Pancreas (tissue), 10 donors: ENCODE measurements around the gene EDC3. TPM values are rescaled to one million over a fixed set of nuclear protein-coding genes. Genes with fewer than 3 reads are reported as not detected.

Source experiments
- ATAC-seq, 4 donors: fragments of 200-7000 bp; cut with Tn5 transposase; one replicate each; pipeline versions ENCODE4 v1.8.0 to v1.9.1; 2020; ENCODE audit warnings: mild to moderate bottlenecking in 4 of 4, moderate library complexity in 4 of 4
- DNase-seq, 6 donors: peaks; one replicate each; pipeline ENCODE4 v3.0.0-alpha.2; 2020
- FAIRE-seq: peaks from 2 replicates; lab custom pipeline; 2012; peaks lifted over from hg19 to GRCh38; lab: Jason Lieb, UNC
- H3K27ac ChIP-seq, 4 donors: fragments of 200-600 bp; sonication (generic); 1 replicate in 3 of 4; 2 replicates in 1 of 4; pipeline versions ENCODE4 v1.5.0 to v1.8.0; 2020
- H3K27me3 ChIP-seq, 4 donors: fragments of 200-600 bp; one replicate each; pipeline ENCODE4 v1.8.0; 2021
- H3K36me3 ChIP-seq, 3 donors: fragments of 200-600 bp; sonication (generic) in 1 of 3; one replicate each; pipeline versions ENCODE4 v1.5.0 to v1.8.0; 2020 to 2021
- H3K4me1 ChIP-seq, 3 donors: fragments of 200-600 bp; one replicate each; pipeline ENCODE4 v1.8.0; 2021
- H3K4me3 ChIP-seq, 4 donors: fragments of 200-600 bp; sonication (generic) in 2 of 4; one replicate each; pipeline versions ENCODE4 v1.5.0 to v1.8.0; 2020 to 2021
- H3K9me3 ChIP-seq, 4 donors: fragments of 200-600 bp; one replicate each; pipeline ENCODE4 v1.8.0; 2021
- whole genome bisulfite sequencing, 2 donors: extraction: QIAGEN DNeasy Blood & Tissue Kit; methylation state at CpG; one replicate each; pipeline ENCODE4 v1.1.7; 2013; 5-methylcytosine and 5-hydroxymethylcytosine counted together
- intact Hi-C, 3 donors: fragments of 100-400 bp; cut with DNase I; formaldehyde crosslinking; loops; one replicate each; pipeline versions ENCODE4 v1.11.1 to v1.14.2; 2022
- polyA plus RNA-seq, 2 donors: library from polyadenylated mRNA; stranded (reverse); fragments of 200-250 nt; gene quantifications; one replicate each; pipeline ENCODE4 v1.2.3, GENCODE V29; 2013
- total RNA-seq, 6 donors: library from RNA; stranded (reverse); fragmentation: NEBNext Ultra II Directional in 4 of 6; extraction: Animal tissue kit (Norgen Biotek cat#: 25700) in 4 of 6; gene quantifications; one replicate each; pipeline versions ENCODE4 v1.2.1 to v1.2.4, GENCODE V29; 2021 to 2023
- TF ChIP-seq, protein P1 (sequence below), 4 donors: fragments of 200-600 bp; sonication (generic) in 3 of 4; IDR thresholded peaks; one replicate each; pipeline versions ENCODE4 v1.5.0 to v1.8.0; 2021; ENCODE audit warnings: antibody characterized with exemption in 4 of 4
- donor health status: healthy with polysubstance abuse.
- donor health status: DM: no; HTN: no; CAD: no; lungs with moderate emphysema.
- donor health status: DM: no; HTN: no; CAD: no.
- donor health status: control.
- donor health status: control.
- donor health status: Bipolar disorder and iron deficiency.
- donor health status: DM: yes; HTN: yes; CAD: no.
- donor health status: DM: no; HTN: no; CAD: no.
- donor health status: DM: no; HTN: no; CAD: no.
- donor health status: DM: yes; HTN: yes; CAD: no.

Gene EDC3
- total and polyA plus RNA-seq, 8 donors: 7.6 to 19.5 (median 11.5) TPM

DNA sequence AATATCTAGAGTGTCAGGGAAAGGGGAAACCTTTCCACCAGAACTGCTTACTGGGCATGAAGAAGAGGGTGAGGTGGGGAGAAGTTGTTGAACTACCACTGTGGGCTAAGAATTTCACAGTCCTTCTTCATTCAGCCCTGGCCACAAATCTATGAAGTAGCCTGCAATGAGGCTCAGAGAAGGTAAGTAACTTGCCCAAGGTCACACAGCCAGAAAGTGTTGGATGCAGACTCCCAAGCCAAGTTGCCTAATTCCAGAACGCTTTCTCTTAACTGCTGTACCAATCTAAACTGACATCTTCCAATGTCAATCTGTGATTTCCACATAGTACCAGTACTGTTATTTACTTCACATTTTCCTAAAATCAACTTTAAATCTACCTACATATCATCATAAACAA lies 27.4 kb upstream of the EDC3 start:
- Histone ChIP-seq H3K4me3 (no peak overlapping the region), H3K36me3 (no peaks in the 10 kb centered on the region), H3K9me3 (no peaks in the 10 kb centered on the region), H3K4me1 (peaks cover 0 to 5% (median 0%) of the 10 kb centered on the region in 3 donors), H3K27ac (no peak overlapping the region), H3K27me3 (no peaks in the 10 kb centered on the region)
- DNase-seq: no peak
- WGBS, 2 donors: 29 to 33% methylated on average over 1 of the region's 1 CpG
- TF ChIP-seq, protein P1, sequence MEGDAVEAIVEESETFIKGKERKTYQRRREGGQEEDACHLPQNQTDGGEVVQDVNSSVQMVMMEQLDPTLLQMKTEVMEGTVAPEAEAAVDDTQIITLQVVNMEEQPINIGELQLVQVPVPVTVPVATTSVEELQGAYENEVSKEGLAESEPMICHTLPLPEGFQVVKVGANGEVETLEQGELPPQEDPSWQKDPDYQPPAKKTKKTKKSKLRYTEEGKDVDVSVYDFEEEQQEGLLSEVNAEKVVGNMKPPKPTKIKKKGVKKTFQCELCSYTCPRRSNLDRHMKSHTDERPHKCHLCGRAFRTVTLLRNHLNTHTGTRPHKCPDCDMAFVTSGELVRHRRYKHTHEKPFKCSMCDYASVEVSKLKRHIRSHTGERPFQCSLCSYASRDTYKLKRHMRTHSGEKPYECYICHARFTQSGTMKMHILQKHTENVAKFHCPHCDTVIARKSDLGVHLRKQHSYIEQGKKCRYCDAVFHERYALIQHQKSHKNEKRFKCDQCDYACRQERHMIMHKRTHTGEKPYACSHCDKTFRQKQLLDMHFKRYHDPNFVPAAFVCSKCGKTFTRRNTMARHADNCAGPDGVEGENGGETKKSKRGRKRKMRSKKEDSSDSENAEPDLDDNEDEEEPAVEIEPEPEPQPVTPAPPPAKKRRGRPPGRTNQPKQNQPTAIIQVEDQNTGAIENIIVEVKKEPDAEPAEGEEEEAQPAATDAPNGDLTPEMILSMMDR (IDR thresholded peaks at IDR 0.05): no peak
- intact Hi-C loops: no loop called here
- ATAC-seq: no peak
- FAIRE-seq: no peak

DNA sequence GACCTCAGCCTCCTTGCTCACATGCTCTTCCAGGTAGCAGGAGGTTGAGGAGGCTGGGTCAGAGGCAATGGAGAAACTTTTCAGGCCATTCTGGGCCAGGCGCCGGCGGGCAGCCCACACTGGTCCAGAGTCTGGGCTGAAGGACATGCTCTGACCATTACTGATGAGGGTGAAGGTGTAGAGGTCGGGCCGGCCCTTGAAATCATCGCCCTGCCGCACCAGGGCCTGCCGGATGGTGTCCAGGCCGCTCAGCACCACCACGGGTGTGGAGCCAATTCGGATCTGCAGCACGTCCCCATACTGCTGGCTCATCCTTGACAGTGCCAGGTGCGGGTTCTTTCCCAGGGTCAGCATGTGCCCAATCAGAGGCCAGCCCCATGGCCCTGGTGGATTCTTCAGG lies 26.8 kb upstream of the EDC3 start:
- Histone ChIP-seq H3K4me1 (peaks cover 0 to 5% (median 0%) of the 10 kb centered on the region in 3 donors), H3K9me3 (no peaks in the 10 kb centered on the region), H3K36me3 (no peaks in the 10 kb centered on the region), H3K27me3 (no peaks in the 10 kb centered on the region), H3K4me3 (no peak overlapping the region), H3K27ac (no peak overlapping the region)
- 75 to 83% methylated on average over 13 of the region's 13 CpGs for WGBS, 2 donors
- intact Hi-C loops: no loop called here
- no peak for FAIRE-seq
- no peak for ATAC-seq
- TF ChIP-seq, protein P1 (IDR thresholded peaks at IDR 0.05): no peak
- DNase-seq: no peak

DNA sequence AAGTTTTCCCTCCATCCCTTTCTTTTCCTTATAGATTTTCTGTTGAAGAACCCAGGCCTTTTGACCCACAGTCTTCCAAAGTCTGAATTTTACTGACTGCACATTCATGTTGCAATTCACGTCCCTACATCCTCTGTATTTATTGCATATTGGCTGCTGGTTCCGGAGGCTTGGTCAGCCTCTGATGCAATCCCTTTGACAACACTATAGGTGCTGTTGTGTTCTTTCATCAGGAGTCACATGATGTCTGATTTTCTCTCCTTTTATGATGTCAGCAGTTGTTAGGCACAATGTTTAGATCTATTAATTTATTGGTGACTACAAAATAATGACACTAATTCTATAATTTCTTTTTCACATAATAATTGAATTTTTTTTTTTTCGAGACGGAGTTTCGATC lies 20.8 kb upstream of the EDC3 start:
- Histone ChIP-seq H3K4me3 (no peak overlapping the region), H3K9me3 (no peaks in the 10 kb centered on the region), H3K36me3 (no peaks in the 10 kb centered on the region), H3K27ac (no peak overlapping the region), H3K27me3 (no peaks in the 10 kb centered on the region), H3K4me1 (no peaks in the 10 kb centered on the region)
- FAIRE-seq (no peak), DNase-seq (no peak), ATAC-seq (no peak)
- 66 to 74% methylated on average over 5 of the region's 5 CpGs for WGBS, 2 donors
- TF ChIP-seq, protein P1 (IDR thresholded peaks at IDR 0.05): no peak
- intact Hi-C loops: no loop called here

- DNase-seq (no peak), FAIRE-seq (no peak), ATAC-seq (no peak)
- Histone ChIP-seq H3K27ac (no peak overlapping the region), H3K36me3 (no peaks in the 10 kb centered on the region), H3K4me1 (no peaks in the 10 kb centered on the region), H3K9me3 (no peaks in the 10 kb centered on the region), H3K4me3 (no peak overlapping the region), H3K27me3 (no peaks in the 10 kb centered on the region)
- intact Hi-C loops: no loop called here
- TF ChIP-seq, protein P1 (IDR thresholded peaks at IDR 0.05): no peak
- 57 to 64% methylated on average over 3 of the region's 3 CpGs for WGBS, 2 donors
These were observed 16.5 kb upstream of the EDC3 start for GRCh38 chr15:74712311-74712710.

- no peak for DNase-seq
- no peaks in the 10 kb centered on the region for H3K27me3 ChIP-seq
- TF ChIP-seq, protein P1 (IDR thresholded peaks at IDR 0.05): no peak
- H3K9me3 ChIP-seq: no peaks in the 10 kb centered on the region
- H3K36me3 ChIP-seq: no peaks in the 10 kb centered on the region
- H3K27ac ChIP-seq: no peak overlapping the region
- no peak for ATAC-seq
- H3K4me3 ChIP-seq: no peak overlapping the region
- 36 to 45% methylated on average over 3 of the region's 3 CpGs for WGBS, 2 donors
- intact Hi-C loops: no loop called here
- FAIRE-seq: no peak
- no peaks in the 10 kb centered on the region for H3K4me1 ChIP-seq
These were observed 14.7 kb upstream of the EDC3 start for GRCh38 chr15:74710319-74711094.
